ENCODE data around the gene AEN.
"Not testable (repeated sequence)": the region's sequence is repeated elsewhere in the genome, so short reads cannot be mapped to it uniquely, and the experiment has no call there.

Gene AEN

DNA sequence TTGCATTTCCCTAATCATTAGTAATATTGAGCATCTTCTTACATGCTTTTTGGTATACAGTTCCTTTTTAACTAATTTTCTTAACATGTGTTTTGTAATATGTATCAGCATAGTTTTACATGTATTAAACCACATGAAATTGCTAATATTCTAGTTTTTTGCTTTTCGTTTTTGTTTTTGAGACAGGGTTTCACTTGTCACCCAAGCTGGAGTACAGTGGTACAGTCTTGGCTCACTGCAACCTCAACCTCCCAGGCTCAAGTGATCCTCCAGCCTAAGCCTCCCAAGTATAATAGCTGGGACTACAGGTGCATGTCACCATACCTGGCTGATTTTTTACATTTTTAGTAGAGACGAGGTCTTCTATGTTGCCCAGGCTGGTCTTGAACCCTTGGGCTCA is 13.3 kb downstream of the AEN start:
- DNase-seq, result no peak

DNA sequence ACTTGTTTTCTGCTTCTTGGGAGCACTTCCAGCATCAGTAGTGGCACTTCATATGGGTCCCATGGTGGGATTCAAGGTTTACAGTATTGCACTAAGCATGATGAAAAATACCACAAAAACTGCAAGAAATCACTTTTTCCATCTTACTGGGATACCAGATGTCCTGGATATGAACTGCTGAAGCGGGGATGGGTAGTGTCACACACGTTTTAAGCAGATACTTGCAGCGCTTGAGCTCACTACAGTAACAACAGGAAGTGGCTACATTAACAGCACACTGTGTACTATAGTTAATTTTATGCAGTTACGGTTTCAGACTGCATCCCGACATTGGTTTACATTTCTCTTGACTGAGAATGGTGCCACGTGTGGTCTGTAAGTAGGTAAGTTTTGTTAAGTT is 14.2 kb downstream of the AEN start:
- DNase-seq, result no peak

GRCh38 chr15:88636050-88636449 is 14.9 kb downstream of the AEN start:
- peak; percentile 69 for DNase-seq

GRCh38 chr15:88636654-88637053 is 15.5 kb downstream of the AEN start:
- no peak for DNase-seq

- no peak for DNase-seq
These were observed 16.3 kb downstream of the AEN start for GRCh38 chr15:88637436-88637835.

GRCh38 chr15:88637841-88638625 is 16.9 kb downstream of the AEN start:
- DNase-seq, result no peak

DNA sequence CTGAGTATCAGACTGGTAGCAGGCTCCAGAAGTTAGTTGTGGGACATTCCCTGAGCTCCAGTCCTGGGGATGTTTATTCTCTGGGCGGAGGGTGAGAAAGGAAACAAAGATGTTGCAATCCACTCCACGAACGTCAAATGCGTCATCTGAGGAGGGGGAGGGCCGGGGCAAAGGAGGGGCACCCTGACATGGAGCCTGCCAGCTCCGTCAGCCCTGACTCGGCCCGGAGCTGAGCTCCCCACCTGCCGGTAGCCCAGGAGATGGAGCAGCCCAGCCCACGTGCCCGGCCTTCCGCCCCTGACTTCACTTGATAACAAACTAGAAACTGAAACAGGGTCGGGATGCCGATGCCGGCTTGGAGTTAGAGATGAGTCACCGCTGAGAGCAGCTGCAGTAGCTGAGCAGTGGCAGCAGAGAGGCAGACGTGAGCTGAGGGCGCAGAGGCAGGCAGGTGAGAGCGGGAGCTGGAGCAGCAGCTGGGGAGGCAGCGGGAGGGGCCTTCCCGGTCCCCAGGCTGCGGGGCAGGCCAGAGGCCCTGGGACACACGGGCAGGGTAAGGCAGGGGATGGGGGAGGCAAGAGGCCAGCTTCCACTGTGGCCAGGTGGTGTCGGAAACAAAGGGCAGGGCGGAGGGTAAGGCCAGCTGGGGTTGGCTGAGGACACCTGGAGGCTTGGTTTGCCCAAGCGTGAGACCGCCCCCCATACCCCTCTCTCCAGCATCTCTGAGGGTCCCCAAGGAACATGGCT is 17.7 kb downstream of the AEN start, which contains the start of gene ISG20:
TSS of gene ISG20 (plus strand) at position 391 of the 747 bp plus-strand sequence. CDS start at position 742, 351 bp downstream.
- DNase-seq, result peak; percentile 96

DNA sequence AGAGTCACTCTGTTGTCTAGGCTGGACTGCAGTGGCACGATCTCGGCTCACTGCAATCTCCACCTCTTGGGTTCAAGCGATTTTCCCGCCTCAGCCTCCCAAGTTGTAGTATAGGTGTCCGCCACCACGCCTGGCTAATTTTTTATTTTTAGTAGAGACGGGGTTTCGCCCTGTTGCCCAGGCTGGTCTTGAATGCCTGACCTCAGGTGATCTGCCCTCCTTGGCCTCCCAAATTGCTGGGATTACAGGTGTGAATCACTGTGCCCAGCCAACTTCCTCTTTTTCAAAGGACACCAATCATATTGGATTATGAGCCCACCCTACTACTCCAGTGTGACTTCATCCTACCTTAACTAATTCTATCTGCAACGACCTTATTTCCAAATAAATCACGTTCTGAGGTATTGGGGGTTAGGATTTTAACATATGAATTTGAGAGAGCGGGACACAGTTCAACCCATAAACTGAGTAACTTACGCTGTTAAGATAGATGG is 20.9 kb downstream of the AEN start:
- no peak for DNase-seq

DNA sequence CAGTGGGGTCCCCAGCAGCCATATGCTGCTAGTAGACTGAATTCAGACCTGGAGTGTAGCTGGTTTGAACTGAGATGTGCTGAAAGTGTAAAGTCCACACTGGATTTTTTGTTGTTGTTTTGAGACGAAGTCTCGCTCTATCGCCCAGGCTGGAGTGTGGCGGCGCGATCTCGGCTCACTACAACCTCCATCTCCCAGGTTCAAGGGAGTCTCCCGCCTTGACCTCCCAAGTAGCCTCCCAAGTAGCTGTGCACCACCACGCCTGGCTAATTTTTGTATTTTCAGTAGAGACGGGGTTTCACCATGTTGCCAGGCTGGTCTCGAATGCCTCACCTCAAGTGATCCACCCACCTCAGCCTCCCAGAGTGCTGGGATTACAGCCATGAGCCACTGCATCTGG is 21.4 kb downstream of the AEN start:
- not testable (repeated sequence) for DNase-seq

- DNase-seq, result no peak
These were observed 23.6 kb downstream of the AEN start for GRCh38 chr15:88644741-88645140.

GRCh38 chr15:88645171-88646087 is 24.3 kb downstream of the AEN start:
- DNase-seq, result no peak

DNA sequence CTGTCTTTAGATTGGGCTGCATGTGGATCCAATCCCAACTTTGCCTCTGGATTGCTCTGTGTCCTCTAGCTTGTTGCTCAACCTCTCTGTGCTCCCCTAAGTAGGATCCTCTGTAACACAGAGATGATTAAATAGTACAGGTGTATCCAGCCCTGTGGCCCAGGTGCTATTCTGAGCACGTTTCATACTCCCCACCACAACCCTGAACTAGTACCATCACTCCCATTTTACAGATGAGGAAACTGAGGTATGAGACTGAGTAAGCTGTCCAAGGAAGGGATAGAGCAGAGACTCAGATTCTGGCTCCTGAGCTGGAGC is 24.9 kb downstream of the AEN start:
- DNase-seq, result no peak

GRCh38 chr15:88646951-88647350 is 25.8 kb downstream of the AEN start:
- DNase-seq, result peak; percentile 1

- peak; percentile 1 for DNase-seq
These were observed 26.4 kb downstream of the AEN start for GRCh38 chr15:88647351-88648105.

DNA sequence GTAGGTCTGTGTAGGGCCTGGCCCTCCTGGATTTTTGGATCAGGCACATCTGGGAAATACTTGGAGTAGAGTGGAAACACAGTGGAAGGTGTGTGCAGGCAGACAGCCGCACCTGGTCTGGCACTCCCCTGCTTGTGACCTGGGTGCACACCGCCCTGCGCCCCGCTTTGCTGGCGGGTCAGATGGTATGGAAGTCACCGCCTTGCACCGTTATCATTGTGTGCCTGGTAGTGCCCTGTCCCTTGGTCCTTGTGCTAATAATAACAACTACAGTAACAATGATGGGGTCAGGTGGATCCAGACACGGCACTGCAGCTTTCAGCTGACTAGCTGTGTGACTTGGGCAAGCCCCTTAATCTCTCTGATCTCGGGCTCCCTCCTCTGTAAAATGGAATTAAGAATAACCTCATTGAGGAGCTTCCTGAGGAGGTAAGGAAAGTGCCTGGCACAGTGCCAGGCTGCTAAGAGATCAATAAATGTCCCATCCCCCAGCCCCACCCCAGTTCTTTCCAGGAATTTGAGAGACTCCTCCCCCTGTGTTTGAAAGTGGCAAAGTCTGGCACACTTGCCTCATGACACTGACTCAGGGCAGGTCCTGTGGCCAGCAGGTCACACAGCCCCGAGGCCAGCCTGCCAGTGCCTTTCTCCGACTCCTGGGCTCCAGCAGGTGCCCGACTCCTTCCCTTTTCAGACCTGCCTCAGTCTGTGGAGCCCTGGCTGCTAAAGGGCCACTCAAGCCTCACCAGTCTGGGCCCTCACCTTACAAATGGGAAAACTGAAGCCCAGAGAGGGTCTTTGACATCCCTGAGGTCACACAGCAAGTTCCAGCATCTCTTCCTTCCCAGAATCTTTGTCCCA is 27.4 kb downstream of the AEN start:
- peak; percentile 24 for DNase-seq

DNA sequence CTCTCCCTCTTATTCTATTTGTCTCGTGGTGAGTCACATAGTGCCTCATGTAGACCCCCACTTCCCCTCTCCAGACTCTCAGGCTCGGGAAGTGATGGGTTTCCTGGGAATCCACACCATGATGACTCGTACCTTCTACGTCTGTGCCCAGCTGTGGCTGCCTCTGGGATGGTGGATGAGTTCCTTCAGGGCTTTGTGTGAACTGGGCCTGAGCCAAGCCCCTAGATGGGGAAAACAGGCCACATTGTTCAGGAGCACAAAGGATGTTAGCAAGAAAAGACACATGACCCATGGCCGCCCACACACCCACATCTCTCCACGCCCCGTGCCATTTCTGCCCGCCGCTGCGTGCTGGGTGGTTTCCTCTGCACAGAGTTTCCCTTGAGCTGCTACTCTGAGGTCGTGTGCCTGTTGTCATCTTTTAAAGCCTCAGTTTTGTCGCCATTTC is 28.2 kb downstream of the AEN start:
- peak; percentile 77 for DNase-seq

DNA sequence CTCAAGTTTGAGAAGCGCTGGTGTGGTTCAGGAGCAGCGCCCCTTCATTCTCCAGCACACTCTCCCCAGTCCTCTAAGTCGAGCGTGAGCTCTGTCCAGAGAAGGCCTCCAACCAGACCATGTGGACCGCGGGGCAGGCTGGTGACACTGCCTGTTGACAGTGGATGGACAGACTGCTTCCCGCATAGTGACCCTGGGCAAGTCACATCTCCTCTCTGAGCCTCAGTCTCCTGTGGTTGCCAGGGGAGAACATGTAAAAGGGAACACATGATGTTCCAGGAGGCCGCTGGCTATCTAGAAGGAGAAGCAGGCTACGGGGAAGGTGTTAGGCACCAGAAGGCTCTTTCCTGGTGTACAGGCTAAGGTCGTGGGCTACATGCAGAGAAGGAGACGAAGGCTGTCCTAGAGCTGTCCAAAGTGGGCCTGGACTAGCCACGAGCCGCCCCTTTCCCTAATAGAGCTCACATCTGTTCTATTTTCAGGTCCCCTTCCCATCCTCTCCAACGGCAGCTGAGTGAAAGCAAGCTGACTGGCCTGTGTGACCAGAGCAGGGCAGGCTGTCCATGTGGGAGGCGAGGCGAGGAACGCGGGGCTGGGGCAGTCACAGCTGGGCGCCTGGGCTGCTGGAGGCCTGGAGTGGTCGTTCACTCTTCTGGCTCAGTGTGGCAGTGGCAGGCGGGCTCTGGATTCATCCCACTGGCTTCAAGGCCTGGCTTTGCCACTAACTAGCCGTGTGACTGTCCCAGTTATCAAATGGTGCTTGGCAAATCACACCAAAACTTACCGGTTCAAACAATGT is 28.8 kb downstream of the AEN start:
- DNase-seq, result no peak

GRCh38 chr15:88650556-88650955 is 29.4 kb downstream of the AEN start:
- no peak for DNase-seq

GRCh38 chr15:88651136-88651732 is 30.1 kb downstream of the AEN start:
- DNase-seq, result no peak

DNA sequence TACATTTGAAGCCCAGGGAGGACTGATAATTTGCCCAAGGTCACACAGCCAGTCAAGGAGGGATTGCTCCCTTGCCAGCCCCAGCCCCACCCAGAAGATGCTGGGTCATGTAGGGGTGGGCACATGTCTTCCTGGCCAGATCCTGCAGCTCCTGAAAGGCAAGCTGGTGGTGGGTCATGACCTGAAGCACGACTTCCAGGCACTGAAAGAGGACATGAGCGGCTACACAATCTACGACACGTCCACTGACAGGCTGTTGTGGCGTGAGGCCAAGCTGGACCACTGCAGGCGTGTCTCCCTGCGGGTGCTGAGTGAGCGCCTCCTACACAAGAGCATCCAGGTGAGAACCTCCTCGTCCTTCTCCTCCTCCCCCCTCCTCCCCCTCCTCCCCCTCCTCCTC is 30.8 kb downstream of the AEN start:
- DNase-seq, result no peak
